Measurements from ENCODE around the gene PBX2. TPM values are rescaled to one million over a fixed set of nuclear protein-coding genes. Genes with fewer than 3 reads are reported as not detected.

The PBX2 gene
- polyA plus RNA-seq, 3 donors = 1.9 to 201 (median 4.0) TPM

DNA sequence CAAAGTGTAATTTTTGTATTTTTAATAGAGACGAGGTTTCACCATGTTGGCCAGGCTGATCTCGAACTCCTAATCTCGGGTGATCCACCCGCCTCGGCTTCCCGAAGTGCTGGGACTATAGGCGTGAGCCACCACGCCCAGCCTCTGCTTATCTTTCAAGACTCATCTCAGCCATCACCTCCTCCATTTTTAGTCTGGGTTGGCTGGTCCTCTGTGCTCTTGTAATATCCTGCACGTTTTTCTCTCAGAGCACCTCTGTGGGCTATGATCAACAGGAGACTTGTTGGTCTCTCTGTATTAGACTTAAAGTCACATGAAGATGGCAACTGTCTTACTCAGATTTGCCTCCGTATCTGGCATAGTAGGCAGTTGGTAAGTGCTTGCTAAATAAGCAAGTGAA lies 26.3 kb upstream of the PBX2 start:
- Mint-ChIP-seq H3K27me3 (ENCODE audit: low read depth in 3 of 3) (peaks cover 0 to 13% (median 2%) of the 10 kb centered on the region in 3 donors), H3K27ac (no peak overlapping the region), H3K4me1 (peaks cover 6% of the 10 kb centered on the region), H3K36me3 (no peaks in the 10 kb centered on the region), H3K9me3 (no peaks in the 10 kb centered on the region), H3K4me3 (no peak overlapping the region)
- H3K9me3 ChIP-seq (replicated peaks in 1 of 2; ENCODE audit: control insufficient read depth in 1 of 2, insufficient read depth in 1 of 2, low read length in 2 of 2) = no peaks in the 10 kb centered on the region
- H3K4me1 ChIP-seq (ENCODE audit: control insufficient read depth in 1 of 2, insufficient read depth in 2 of 2, low read length in 2 of 2) = no peaks in the 10 kb centered on the region
- no peak overlapping the region for H2AFZ ChIP-seq (ENCODE audit: insufficient read depth, low read depth, low read length, poor library complexity, severe bottlenecking)
- DNase-seq = no peak
- no peaks in the 10 kb centered on the region for H4K20me1 ChIP-seq (ENCODE audit: insufficient read depth, low read length)
- H3K4me2 ChIP-seq (replicated peaks; ENCODE audit: extremely low read depth, low read length, poor library complexity, severe bottlenecking) = no peak overlapping the region
- no peaks in the 10 kb centered on the region for H3K79me2 ChIP-seq (ENCODE audit: insufficient read depth, low read length)
- H3K27ac ChIP-seq (ENCODE audit: low read depth in 1 of 2, low read length in 2 of 2) = no peak overlapping the region
- no peaks in the 10 kb centered on the region for H3K27me3 ChIP-seq (ENCODE audit: control insufficient read depth in 2 of 2, insufficient read depth in 2 of 2, low read length in 2 of 2)
- no peak overlapping the region for H3K4me3 ChIP-seq (replicated peaks in 1 of 3; ENCODE audit: low read depth in 2 of 3, low read length in 3 of 3)
- H3K36me3 ChIP-seq (replicated peaks in 1 of 2; ENCODE audit: control insufficient read depth in 1 of 2, insufficient read depth in 2 of 2, low read length in 2 of 2) = no peaks in the 10 kb centered on the region
- 73% methylated on average over 3 of the region's 10 CpGs for WGBS (ENCODE audit: insufficient coverage)
- TF ChIP-seq, protein P1, sequence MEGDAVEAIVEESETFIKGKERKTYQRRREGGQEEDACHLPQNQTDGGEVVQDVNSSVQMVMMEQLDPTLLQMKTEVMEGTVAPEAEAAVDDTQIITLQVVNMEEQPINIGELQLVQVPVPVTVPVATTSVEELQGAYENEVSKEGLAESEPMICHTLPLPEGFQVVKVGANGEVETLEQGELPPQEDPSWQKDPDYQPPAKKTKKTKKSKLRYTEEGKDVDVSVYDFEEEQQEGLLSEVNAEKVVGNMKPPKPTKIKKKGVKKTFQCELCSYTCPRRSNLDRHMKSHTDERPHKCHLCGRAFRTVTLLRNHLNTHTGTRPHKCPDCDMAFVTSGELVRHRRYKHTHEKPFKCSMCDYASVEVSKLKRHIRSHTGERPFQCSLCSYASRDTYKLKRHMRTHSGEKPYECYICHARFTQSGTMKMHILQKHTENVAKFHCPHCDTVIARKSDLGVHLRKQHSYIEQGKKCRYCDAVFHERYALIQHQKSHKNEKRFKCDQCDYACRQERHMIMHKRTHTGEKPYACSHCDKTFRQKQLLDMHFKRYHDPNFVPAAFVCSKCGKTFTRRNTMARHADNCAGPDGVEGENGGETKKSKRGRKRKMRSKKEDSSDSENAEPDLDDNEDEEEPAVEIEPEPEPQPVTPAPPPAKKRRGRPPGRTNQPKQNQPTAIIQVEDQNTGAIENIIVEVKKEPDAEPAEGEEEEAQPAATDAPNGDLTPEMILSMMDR (IDR thresholded peaks at IDR 0.05) = no peak
- no peak overlapping the region for H3K9ac ChIP-seq (ENCODE audit: insufficient read depth, low read length, poor library complexity, severe bottlenecking)
- intact Hi-C loops (cut with micrococcal nuclease) = no loop called here

DNA sequence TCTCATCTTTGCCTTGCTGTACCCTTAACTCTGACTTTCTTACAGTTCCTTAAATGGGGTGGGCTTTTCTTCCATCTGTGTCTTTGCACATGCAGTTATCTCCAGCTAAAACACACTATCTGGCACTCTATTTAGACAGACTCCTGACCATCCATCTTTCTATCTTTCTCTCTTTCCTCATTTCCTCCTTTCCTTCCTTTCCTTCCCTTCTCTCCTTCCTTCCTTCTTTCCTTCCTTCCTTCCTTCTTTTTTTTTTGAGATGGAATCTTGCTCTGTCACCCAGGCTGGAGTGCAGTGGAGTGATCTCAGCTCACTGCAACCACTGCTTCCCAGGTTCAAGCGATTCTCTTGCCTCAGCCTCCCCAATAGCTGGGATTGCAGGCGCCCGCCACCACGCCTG lies 25.6 kb upstream of the PBX2 start:
- H3K9ac ChIP-seq (ENCODE audit: insufficient read depth, low read length, poor library complexity, severe bottlenecking) = no peak overlapping the region
- H3K27me3 ChIP-seq (ENCODE audit: control insufficient read depth in 2 of 2, insufficient read depth in 2 of 2, low read length in 2 of 2) = no peaks in the 10 kb centered on the region
- TF ChIP-seq, protein P1 (IDR thresholded peaks at IDR 0.05) = no peak
- peaks cover 0 to 15% (median 2%) of the 10 kb centered on the region in 3 donors for H3K27me3 Mint-ChIP-seq (ENCODE audit: low read depth in 3 of 3)
- intact Hi-C loops (cut with micrococcal nuclease) = no loop called here
- no peak overlapping the region for H3K27ac ChIP-seq (ENCODE audit: low read depth in 1 of 2, low read length in 2 of 2)
- H3K9me3 ChIP-seq (replicated peaks in 1 of 2; ENCODE audit: control insufficient read depth in 1 of 2, insufficient read depth in 1 of 2, low read length in 2 of 2) = no peaks in the 10 kb centered on the region
- H3K4me3 ChIP-seq (replicated peaks in 1 of 3; ENCODE audit: low read depth in 2 of 3, low read length in 3 of 3) = no peak overlapping the region
- H3K79me2 ChIP-seq (ENCODE audit: insufficient read depth, low read length) = no peaks in the 10 kb centered on the region
- no peak overlapping the region for H3K4me2 ChIP-seq (replicated peaks; ENCODE audit: extremely low read depth, low read length, poor library complexity, severe bottlenecking)
- no peaks in the 10 kb centered on the region for H3K36me3 ChIP-seq (replicated peaks in 1 of 2; ENCODE audit: control insufficient read depth in 1 of 2, insufficient read depth in 2 of 2, low read length in 2 of 2)
- H3K4me1 ChIP-seq (ENCODE audit: control insufficient read depth in 1 of 2, insufficient read depth in 2 of 2, low read length in 2 of 2) = no peaks in the 10 kb centered on the region
- no peaks in the 10 kb centered on the region for H4K20me1 ChIP-seq (ENCODE audit: insufficient read depth, low read length)
- H2AFZ ChIP-seq (ENCODE audit: insufficient read depth, low read depth, low read length, poor library complexity, severe bottlenecking) = no peak overlapping the region
- no peaks in the 10 kb centered on the region for H3K36me3 Mint-ChIP-seq
- no peak for DNase-seq
- H3K4me1 Mint-ChIP-seq = peaks cover 6% of the 10 kb centered on the region
- no peak overlapping the region for H3K27ac Mint-ChIP-seq
- 100% methylated on average over 1 of the region's 4 CpGs for WGBS (ENCODE audit: insufficient coverage)
- no peak overlapping the region for H3K4me3 Mint-ChIP-seq
- no peaks in the 10 kb centered on the region for H3K9me3 Mint-ChIP-seq
